ENCODE results near the gene CRYBA4.

- TF ChIP-seq CTCF (conservative IDR thresholded peaks at IDR 0.05; ENCODE audit: low read depth, low read length) (no peak), EZH2 (IDR thresholded peaks at IDR 0.05; ENCODE audit: low read length, unreplicated experiment) (no peak), EZH2phosphoT487 (IDR thresholded peaks at IDR 0.05; ENCODE audit: borderline replicate concordance, low read length) (no peak)
Measured at GRCh38 chr22:26616650-26617049, 5.1 kb upstream of the CRYBA4 start.

Data from PC-3 (cell line).